Renal cortex interstitium (tissue), 11 donors: ENCODE results near the gene CPEB3. TPM values are rescaled to one million over a fixed set of nuclear protein-coding genes. Genes with fewer than 3 reads are reported as not detected.
"Not testable (repeated sequence)": the region's sequence is repeated elsewhere in the genome, so short reads cannot be mapped to it uniquely, and the experiment has no call there.

Source experiments
- DNase-seq, 11 donors: peaks; one replicate each; pipeline ENCODE4 v3.0.0-alpha.2; 2013; ENCODE audit warnings: low read depth in 9 of 11, low spot score in 4 of 11; ENCODE audit errors: extremely low read depth in 1 of 11
- polyA plus RNA-seq, 3 donors: library from polyadenylated mRNA; unstranded; fragments of 120-200 nt; gene quantifications; one replicate each; pipeline ENCODE4 v1.2.1, GENCODE V29; 2013; ENCODE audit not compliant: insufficient read length in 3 of 3

Gene CPEB3
- polyA plus RNA-seq, 3 donors, result 2.5 to 3.9 (median 3.0) TPM

DNA sequence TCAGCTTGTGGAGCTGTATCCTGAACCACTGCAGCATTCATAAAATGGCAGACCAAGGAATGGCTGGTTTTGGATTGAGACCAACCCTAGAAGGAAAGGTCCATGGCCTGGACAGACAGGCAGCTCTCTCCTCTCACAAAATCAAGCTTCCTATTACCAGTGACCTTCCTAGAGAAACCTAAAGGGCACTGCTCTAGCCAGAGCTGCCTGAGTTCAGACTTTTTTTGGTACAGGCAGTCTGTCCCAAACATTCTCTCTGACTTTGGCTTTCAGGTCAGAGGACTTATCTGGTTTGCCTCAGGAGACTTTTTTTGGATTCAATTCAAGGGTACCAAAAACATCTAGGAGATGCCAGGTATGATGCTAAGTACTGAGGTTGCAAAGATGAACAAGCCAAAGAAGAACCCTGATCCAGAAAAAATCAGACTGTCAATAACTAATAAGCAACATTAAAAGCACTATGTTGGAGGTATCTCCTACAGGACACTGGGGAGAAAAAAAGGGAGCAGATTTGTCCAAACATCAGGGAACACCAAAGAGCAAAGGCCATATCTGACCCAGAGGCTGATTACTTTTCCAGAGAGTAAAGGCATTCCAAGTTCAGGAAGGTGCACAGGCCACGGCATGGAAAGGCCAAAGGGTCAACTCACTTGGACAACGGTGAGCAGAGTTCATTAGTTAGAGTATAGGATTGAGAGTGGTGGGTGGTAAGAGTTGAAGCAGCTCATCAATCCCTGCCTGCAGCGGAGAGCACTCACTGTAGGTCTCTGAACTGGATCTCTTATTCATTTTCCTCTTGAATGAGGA is 169.0 kb downstream of the CPEB3 start:
- DNase-seq, result no peak

DNA sequence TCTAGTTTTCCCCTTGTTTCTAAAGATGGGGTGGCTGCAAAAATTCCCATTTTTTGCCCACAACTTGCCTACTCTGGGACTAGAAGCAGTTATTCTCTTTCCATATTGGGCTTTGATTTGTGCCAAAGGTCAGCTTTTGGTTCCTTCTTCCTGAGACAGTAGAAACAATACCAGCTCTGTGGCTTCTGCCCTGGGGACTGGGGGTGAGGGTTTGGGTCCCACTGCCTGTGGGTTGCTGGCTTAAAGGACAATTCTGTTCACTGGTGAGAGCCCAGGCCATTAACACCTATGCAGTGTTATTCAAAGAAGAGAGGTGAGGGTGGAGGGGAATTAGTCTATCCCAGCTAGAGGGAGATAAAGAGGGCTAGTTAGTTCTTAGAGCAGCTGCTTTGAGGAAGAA is 171.5 kb downstream of the CPEB3 start:
- DNase-seq, result no peak

DNA sequence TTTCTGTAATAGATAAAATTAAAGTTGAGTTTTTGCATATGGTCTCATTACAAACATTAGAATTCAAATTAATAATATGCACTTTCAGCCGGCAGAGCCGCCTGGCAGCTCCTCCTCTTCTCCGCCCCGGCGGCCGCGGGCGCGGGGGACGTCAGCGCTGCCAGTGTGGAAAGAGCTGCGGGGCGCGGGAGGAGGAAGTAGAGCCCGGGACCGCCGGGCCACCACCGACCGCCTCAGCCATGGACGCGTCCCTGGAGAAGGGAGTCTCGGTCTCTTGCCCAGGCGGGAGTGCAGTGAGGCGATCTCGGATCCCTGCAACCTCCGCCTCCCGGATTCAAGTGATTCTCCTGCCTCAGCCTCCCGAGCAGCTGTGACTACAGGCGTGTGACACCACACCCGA is 176.0 kb downstream of the CPEB3 start:
- DNase-seq, result not testable (repeated sequence)

DNA sequence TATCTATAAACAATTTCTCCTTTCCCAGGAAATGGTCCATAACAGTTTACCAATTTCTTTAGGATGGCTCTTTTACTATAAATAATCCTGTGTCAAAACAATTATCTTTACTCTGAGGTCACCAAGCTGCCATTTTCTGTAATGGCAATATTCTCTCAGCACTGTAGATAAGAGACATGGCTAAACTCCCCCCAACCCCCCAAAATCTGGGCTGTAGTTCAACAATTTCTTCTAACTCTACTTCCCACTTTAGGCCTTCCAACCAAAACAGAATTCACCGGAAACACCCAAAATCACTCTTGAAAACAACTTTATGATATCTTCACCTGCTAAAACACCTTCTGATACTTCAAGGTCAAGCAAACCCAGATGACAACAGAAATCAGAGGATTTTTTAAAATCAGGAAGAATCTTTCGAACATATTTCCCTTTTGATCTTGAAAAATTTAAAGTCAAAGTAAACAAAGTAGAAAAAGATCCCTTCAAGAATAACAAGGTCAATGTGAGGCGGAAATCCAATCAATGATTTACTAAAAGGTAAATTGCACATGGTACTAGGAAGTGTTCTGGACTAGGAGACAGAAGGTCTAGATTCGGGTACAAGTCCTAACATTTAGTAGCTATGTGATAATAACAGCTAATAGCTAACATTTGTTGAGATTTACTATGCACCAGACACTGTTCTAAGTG is 176.8 kb downstream of the CPEB3 start:
- DNase-seq, result no peak

DNA sequence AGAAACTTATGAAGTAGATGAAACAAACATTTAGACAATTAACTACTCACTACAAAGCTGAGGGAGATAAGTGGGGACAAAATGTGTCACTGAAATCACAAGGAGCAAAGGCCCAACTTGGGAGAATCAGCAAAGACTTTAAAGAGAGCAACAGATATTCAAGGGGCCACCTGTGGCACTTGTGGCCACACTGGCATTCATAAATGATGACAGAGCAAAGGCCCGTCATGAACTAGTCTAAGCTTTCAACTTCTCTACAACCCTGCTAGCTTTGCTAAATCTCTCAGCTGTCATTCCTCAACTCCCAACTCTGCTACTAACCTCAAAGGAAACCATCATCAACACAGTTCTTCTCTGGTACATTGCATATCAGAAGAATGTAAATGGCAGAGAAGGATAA is 178.4 kb downstream of the CPEB3 start:
- DNase-seq, result no peak

DNA sequence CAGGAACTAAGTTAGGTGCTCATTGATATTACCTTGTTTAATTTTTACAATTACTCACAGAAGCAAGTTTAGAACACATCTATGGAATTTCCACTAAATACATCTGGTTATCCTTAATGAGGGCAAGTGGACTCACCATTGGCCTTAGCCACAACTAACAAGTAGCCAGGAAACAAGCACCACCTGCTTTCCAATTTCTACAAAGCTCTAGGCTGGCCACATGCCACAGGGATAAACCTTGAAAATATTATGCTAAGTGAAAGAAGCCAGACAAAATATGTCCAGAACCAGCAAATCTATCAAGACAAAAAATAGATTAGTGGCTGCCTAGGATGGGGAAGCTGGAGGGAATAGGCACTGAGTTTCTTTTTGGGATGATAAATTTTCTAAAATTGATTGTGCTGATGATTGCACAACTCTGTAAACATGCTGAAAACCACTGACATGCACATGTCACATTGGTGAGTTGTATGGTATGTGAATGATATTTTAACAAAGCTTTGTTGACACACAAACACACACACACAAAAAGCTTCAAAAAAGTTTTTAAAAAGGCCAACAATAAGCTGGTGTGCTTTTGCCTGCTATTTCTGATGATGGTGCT is 179.4 kb downstream of the CPEB3 start:
- DNase-seq, result no peak

DNA sequence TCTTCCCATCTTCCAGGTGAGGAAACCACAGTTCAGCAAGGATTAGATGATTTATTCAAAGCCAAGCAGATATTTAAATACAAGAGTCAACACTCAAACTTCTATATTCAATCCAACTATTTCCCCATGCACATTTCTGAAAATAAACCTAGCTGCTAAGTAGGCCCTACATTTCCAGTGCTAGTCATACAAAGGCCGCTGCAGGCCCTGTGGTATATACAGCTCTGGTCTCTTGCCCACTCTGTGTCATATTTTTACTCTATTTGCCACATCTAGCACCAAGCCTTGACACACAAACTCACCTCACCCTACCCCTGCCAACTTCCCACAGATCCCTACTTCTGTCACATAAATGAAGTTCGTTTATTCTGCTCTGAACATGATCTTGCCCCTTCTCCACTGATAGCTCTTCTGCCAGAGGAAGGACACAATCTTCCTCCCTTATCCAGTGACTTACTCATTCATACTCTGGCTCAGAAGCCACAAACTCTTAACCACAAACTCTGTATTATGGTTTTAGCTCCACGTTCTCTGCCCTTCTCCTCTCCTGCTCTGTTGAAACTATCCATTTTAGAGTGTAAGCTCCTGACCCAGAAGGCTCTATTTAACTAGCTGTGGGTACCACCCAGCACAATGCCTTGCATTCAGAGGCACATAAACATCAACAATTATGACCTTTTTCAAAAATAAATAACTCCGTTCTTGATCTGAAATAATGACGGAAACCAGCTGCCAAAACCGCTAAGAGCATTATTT is 180.7 kb downstream of the CPEB3 start:
- no peak for DNase-seq

DNA sequence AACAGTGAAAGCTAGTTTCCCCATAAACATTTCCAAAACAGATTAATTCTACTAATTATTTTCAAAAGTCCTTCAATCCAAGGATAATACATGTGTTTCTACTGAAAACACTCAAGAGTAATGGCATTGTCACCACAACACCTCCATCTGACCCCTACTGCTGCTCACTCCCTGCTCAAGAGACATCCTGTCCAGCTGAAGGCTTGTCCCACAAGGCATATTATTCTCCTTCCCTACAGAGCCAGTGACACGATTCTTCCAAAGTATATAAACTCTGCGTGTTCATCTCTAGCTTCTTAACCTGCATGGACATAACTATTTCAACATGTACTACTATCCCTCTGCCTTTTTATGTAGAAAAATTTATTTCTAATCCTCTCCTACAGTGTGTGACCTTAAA is 182.1 kb downstream of the CPEB3 start:
- DNase-seq, result no peak

DNA sequence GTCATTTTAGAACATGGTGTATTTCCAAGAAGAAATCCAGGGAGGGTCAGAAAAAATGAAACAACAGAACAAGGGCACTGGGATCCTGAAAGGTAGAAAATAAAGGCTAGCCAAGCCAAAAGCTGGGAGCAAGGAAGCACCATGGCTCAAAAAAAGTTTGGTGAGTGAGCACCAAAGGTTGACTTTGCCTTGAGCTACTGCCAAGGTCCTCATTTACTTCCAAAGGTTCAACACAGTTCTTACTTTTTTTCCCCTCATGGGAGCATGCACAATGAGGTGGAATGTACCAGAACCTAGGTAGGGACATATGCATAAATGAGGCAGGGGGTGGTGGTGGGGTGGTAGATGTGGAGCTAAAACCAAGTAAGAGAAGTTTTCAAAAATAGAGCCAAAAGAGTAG is 182.8 kb downstream of the CPEB3 start:
- DNase-seq, result no peak

DNA sequence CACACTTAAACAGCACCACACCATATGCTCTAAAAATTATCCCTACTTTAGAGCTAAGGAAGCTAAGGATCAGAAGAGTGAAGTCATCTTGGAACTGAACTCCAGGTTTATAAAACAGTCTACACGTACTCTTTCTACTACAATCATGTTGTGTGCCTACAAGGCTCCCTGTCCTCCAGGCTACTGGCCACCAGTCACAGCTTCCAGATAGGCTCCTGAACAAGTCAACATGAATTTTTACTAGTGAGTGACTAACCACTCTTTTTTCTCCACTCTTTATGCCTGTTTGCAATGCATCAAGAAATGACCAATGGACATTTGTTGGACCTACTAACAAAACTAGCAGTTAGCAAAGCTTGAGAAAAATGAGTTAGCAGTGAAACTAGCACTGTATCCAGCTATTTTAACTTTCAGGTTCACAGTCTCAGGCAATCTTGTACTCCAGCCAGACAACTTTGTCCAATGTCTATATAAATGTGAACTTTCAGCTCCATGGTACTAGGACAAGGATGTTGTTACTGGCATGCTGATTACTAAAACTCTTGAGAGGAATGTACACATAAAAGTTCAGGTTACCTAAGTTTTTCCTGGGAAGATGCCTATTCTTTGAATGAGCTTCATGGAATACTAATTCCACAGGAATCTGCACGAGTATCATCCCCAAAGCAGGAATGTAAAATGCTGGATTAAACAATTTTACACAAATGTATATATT is 187.3 kb downstream of the CPEB3 start:
- DNase-seq, result no peak

DNA sequence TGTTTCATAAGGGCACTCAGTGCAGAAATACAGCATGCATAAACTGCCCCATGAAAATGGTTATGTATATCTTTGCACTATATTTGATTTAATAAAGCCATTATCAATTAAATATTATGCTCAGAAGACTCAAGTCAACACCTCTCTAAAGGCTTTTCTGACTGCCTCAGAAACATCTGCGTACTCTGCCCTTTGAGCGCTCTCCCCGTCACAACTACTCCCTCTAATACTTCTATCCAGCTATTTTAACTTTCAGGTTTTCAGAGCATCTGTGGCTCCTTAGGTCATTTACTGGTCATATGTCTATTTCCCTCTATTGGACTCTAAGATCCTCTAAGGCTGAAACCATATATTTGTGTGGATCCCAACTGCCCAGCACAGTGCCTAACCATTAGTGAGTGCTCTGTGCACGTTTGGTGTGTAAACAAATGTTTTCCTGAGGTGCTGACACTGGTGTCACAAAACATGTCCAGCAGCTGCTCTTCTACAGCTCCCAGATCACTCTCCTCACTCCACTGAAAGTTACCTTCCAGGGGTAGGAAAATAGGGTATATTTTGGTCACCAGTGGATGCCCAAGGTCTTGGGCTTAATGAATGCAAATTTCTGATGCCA is 188.2 kb downstream of the CPEB3 start:
- no peak for DNase-seq

DNA sequence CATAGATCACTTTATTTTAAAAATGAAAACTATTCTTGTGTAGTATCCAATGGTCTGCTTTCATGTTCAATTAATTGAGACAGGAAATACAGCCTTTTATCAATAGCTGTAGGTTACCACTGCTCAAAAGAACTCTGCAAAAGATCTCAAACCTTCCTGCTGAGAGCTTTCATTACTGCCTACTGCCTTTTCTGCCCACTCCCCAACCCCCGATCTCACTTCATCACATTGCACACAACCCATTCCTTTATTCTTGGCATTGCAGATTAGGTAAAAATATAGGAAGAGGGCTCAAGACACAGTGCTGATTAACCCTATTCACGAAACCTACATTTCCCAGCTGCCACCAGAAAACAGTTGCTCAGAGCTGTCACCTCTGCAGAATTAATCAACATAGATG is 195.9 kb downstream of the CPEB3 start:
- DNase-seq, result no peak

DNA sequence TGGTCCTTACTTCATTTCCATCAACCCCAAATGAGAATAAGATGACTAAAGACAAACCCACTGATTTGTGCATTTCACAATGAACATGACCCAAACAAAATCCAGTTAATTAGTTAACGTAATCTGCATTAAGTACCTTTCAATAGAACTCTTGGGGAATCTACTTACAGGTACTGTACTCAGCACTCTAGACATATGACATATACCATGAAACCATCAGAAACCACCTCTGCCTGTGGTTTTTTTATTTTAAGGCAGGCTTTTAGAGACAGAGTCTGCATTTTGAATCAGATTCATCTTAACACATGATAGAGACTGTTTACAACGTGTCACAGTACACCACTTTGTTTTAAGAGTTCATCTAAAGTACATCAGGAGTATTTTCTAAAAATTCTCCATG is 198.9 kb downstream of the CPEB3 start:
- no peak for DNase-seq

DNA sequence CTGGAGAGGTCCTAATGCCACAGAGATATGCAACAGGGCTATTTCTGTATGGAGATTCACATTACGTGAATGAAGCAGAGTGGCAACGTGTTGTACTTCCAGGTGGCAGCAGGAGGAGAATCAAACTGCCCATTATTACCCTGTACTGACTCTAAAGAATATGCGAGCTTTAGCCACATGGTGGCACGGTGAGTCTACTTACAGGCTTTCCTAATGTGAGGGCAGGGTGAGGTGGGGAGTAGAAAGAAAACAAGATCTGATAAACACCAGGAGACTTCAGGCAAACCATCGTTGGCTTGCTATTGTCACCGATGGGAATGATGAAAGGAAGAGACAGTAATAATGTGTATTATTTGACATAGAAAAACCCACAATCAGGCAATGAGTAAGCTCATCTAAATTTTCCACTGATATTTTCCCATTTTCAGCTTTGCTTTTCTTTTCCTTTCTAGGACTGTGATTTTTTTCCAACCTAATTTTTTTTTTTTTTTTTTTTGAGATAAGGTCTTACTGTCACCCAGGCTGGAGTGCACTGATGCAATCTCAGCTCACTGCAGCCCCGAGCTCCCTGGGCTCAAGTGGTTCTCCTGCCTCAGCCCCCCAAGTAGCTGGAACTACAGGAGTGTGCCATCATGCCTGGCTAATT is 203.0 kb downstream of the CPEB3 start:
- peak; percentile 44 to 84 (median 61) for DNase-seq

DNA sequence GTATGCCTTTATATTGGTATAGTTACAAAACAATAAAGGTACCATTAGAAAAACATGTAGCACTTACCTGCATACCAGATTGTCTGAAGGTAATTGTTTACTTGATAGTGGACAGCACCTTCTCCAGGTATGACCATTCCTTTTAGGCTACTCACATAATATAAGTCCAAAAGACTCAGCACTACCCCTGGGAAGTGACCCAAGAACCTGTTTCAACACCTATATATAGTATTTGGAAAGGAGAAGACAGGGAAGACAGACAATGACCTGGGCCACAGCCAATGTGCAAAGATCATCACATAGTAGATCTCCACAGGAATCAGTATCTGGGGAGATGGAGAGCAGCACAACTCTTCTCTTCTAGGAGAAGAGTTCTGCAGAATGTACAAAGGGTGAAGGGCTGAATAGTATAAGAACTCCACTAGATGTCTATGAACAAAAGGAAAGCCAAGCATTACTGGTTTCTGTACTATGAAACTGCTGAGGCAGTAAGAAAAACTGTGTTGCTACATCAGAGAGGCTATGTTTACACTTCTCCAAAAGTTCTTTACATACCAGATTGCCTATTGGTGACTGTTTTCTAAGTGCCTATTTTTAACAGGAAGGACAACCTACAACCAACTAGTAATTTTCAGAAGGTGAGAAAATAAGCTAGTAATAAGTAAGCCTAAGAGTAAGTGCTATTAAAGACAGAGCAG is 208.1 kb downstream of the CPEB3 start:
- DNase-seq, result no peak

DNA sequence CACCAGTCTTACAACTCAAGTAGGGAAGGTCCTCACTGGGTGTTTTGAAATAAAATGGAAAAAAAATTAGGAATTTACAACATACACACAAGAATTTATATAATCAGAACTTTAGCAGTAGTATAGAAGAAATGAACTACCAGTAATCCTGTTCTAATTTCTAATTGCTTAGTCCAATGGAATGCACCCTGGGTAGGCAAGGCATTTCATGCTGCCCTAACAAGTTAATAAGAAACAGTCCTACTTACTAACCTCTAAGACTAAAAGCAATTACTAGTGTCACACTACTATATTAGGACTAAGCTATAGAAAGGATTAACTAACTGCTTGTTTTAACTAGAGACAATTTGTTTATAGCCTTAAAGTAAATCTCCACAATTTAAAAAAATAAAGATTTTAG is 209.2 kb downstream of the CPEB3 start:
- DNase-seq, result no peak

DNA sequence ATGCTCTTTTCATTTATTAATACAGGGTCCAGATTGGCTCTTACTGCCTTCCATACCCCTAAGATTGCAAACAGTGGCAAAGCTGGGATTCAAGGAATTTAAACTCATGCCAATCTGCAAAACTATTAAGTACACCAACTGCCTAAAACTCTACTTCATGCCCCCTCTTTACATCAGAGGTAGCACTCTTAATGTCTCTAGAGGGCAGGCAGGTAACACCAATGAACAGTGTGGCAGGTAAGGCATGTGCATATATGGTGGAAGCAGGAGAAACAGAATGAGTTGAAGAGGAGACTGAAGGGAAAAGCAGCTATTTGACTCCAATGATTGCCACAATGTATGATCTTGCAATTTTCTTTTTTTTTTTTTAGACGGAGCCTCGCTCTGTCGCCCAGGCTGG is 210.6 kb downstream of the CPEB3 start:
- no peak for DNase-seq

DNA sequence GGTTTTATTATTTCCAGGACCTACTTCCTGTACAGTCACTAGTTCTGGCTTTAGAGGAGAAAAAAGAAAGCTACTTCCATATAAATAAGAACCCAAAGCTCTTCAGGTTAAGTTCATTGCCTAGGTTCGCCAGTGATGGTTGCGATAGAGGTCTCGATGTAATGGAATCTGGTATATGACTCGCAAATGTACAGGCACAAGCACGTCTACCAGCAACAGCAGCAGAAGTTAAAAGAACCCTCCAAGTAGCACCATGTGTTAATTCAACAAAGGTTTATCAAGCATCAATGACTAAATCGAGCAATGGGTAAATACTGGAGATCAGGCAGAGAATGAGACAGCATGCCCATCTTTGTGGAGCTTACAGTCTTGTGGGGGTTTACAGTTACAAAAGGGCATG is 211.9 kb downstream of the CPEB3 start:
- no peak for DNase-seq
